ENCODE results near the gene TSNAXIP1.

- TF ChIP-seq CTCF (IDR thresholded peaks at IDR 0.05) (peak in 1 of 6 experiments; percentile 34), POLR2AphosphoS5 (IDR thresholded peaks at IDR 0.05) (peak; percentile 78 to 87), POLR2A (IDR thresholded peaks at IDR 0.05) (peak in 2 of 4 donors; percentile 69 to 78), EP300 (IDR thresholded peaks at IDR 0.05) (peak in 1 of 4 donors; percentile 33)
Observed at GRCh38 chr16:67872631-67873434, 66.1 kb downstream of the TSNAXIP1 start, which contains the start of gene EDC4.

Data from upper lobe of left lung (tissue), 4 donors.